H1 (cell line): ENCODE results near the gene NUBPL. TPM values are rescaled to one million over a fixed set of nuclear protein-coding genes. Genes with fewer than 3 reads are reported as not detected.

Experiments
- ATF3 ChIP-seq: IDR thresholded peaks from 2 replicates; pipeline ENCODE4 v1.6.1; 2011; ENCODE audit warnings: low read depth, mild to moderate bottlenecking, low read length; ENCODE audit not compliant: insufficient read depth
- CHD7 ChIP-seq: fragments of 300-600 bp; sonication (generic); IDR thresholded peaks from 2 replicates; pipeline ENCODE4 v1.7.1; 2012; ENCODE audit warnings: low read length, moderate library complexity, mild to moderate bottlenecking, inconsistent platforms; ENCODE audit not compliant: insufficient replicate concordance
- GTF2F1 ChIP-seq: IDR thresholded peaks from 2 replicates; pipeline ENCODE4 v1.6.1; 2012; ENCODE audit warnings: low read depth, low read length, improper control_type of control experiment, borderline replicate concordance
- HDAC2 ChIP-seq, 2 experiments: fragments of 300-600 bp in 1 of 2; sonication (generic) in 1 of 2; IDR thresholded peaks; 2 replicates each; pipeline ENCODE4 v1.6.1; 2011 to 2012; ENCODE audit warnings: low read depth in 2 of 2, low read length in 2 of 2, mild to moderate bottlenecking in 2 of 2, moderate library complexity in 2 of 2, borderline replicate concordance in 1 of 2, inconsistent platforms in 1 of 2
- SAP30 ChIP-seq: fragments of 300-600 bp; sonication (generic); IDR thresholded peaks from 2 replicates; pipeline ENCODE4 v1.7.1; 2012; ENCODE audit warnings: low read length, moderate library complexity, mild to moderate bottlenecking, inconsistent platforms; ENCODE audit not compliant: insufficient read depth, insufficient replicate concordance
- polyA plus RNA-seq, 7 experiments: library from polyadenylated mRNA; depleted of rRNA in 3 of 7; stranded (reverse) in 5 of 7; unstranded in 2 of 7; fragments of >200 nt in 5 of 7; fragments of 200-250 nt in 2 of 7; gene quantifications; 1 replicate in 5 of 7; 2 replicates in 1 of 7; 4 replicates in 1 of 7; pipeline versions ENCODE4 v1.2.1 to v1.2.3, GENCODE V29; 2011 to 2013; ENCODE audit warnings: missing spikeins in 2 of 7, mixed read lengths in 2 of 7
- total RNA-seq: library from RNA; stranded (reverse); fragmentation: NEBNext Ultra II Directional; extraction: Animal tissue kit (Norgen Biotek cat#: 25700); gene quantifications from 2 replicates; pipeline ENCODE4 v1.2.1, GENCODE V29; 2021

NUBPL gene
- total and polyA plus RNA-seq, 2 of the 8 experiments (the other 6 are each of a cell fraction or from before 2014, with no cell fraction given) = 1.6 to 6.8 TPM

DNA sequence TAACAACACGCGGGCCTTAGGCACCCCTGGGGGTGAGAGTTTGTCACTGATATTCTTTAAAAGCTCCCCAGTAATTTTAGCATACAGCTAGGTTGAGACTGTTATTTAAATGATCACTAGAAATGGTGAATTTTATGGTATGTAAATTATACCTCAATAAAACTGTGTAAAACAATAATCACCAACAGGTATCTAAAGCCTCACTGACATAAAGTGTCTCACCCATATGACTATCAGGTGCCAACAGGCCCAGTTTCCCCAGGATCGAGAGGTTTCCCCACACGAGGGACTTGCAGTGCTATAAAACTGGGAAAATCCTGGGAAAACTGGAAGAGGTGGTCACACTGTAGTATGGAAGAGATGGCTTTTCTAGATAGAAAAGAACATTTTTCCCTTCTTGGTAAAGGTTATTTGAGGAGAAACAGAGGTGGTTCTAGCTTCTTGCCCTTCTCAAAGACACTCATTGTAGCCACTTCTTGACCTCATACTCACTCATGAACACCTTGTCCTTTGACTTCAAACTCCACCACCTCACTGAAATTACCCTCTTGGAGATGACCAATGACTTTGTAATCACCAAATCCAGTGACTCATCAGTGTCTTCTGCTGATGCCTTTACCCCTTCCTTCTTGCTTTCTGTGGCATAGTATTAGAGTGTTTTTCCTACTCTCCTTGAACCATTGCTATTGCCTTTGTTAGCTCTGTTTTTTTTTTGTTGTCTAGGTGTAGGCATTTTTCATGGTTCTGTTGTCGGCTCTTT, 24.8 kb upstream of the NUBPL start (continued):
- TF ChIP-seq CHD7 (no peak), HDAC2 (IDR thresholded peaks at IDR 0.05; ENCODE audit: borderline replicate concordance in 1 of 2, low read depth in 2 of 2, low read length in 2 of 2) (no peak), GTF2F1 (no peak), SAP30 (no peak), ATF3 (no peak)
